Myocyte (in vitro differentiated cells): ENCODE data around the gene CTSW. TPM values are rescaled to one million over a fixed set of nuclear protein-coding genes. Genes with fewer than 3 reads are reported as not detected.
"Not testable (repeated sequence)": the region's sequence is repeated elsewhere in the genome, so short reads cannot be mapped to it uniquely, and the experiment has no call there.

Experiments
- DNase-seq: peaks from one replicate; pipeline ENCODE4 v3.0.0-alpha.2; 2012; ENCODE audit warnings: low read depth
- polyA plus RNA-seq: library from polyadenylated mRNA; unstranded; fragments of >200 nt; gene quantifications from one replicate; pipeline ENCODE4 v1.2.1, GENCODE V29; 2012; ENCODE audit warnings: missing spikeins
- total RNA-seq: library from RNA; depleted of rRNA; stranded (reverse); fragments of >200 nt; gene quantifications from 2 replicates; pipeline ENCODE4 v1.2.3, GENCODE V29; 2014

CTSW gene
- not detected in 2 replicates for total RNA-seq
- 0.13 TPM for polyA plus RNA-seq

- no peak for DNase-seq
These were observed at the start of gene CTSW for GRCh38 chr11:65879617-65880016. Gene CTSW (plus strand): TSS chr11:65879837. CDS start chr11:65879855, 18 bp downstream.

- not testable (repeated sequence) for DNase-seq
These were observed 47.4 kb upstream of the CTSW start for GRCh38 chr11:65832231-65832630.

- peak; percentile 89 for DNase-seq
These were observed 46.2 kb upstream of the CTSW start, which contains the start of gene SNX32 for GRCh38 chr11:65833297-65834030. Gene SNX32 (plus strand): TSS chr11:65833963. CDS start chr11:65834066, 103 bp downstream.

- no peak for DNase-seq
These were observed 45.4 kb upstream of the CTSW start for GRCh38 chr11:65834202-65834601.

GRCh38 chr11:65842144-65842543 is 37.5 kb upstream of the CTSW start:
- no peak for DNase-seq

- no peak for DNase-seq
These were observed 35.8 kb upstream of the CTSW start for GRCh38 chr11:65843811-65844210.

- no peak for DNase-seq
These were observed 35.3 kb upstream of the CTSW start for GRCh38 chr11:65844231-65844872.

- DNase-seq, result no peak
These were observed 31.9 kb upstream of the CTSW start for GRCh38 chr11:65847746-65848145.

- DNase-seq, result not testable (repeated sequence)
These were observed 30.9 kb upstream of the CTSW start for GRCh38 chr11:65848693-65849092.

GRCh38 chr11:65849366-65849765 is 30.3 kb upstream of the CTSW start:
- DNase-seq, result no peak

GRCh38 chr11:65849771-65850216 is 29.8 kb upstream of the CTSW start:
- no peak for DNase-seq

- no peak for DNase-seq
These were observed 29.2 kb upstream of the CTSW start for GRCh38 chr11:65850217-65851082.

- no peak for DNase-seq
These were observed 28.5 kb upstream of the CTSW start for GRCh38 chr11:65851083-65851579.

- DNase-seq, result no peak
These were observed 27.7 kb upstream of the CTSW start for GRCh38 chr11:65851811-65852507.

GRCh38 chr11:65852508-65853245 is 27.0 kb upstream of the CTSW start:
- no peak for DNase-seq

GRCh38 chr11:65853246-65853979 is 26.2 kb upstream of the CTSW start:
- DNase-seq, result no peak

- no peak for DNase-seq
These were observed 25.5 kb upstream of the CTSW start for GRCh38 chr11:65854161-65854592.

- DNase-seq, result no peak
These were observed 24.5 kb upstream of the CTSW start for GRCh38 chr11:65854852-65855837.
